Neuron (in vitro differentiated cells): ENCODE data around the gene USF1.
"Not testable (repeated sequence)": the region's sequence is repeated elsewhere in the genome, so short reads cannot be mapped to it uniquely, and the experiment has no call there.

Experiments
- H2AFZ ChIP-seq: one replicate; pipeline ENCODE4 v1.6.1; 2013; ENCODE audit warnings: low read depth, mild to moderate bottlenecking, inconsistent platforms, low read length, moderate library complexity
- H3K27me3 ChIP-seq: one replicate; pipeline ENCODE4 v1.6.1; 2013; ENCODE audit warnings: low read length; ENCODE audit not compliant: insufficient read depth
- H3K36me3 ChIP-seq: one replicate; pipeline ENCODE4 v1.6.1; 2013; ENCODE audit warnings: low read length; ENCODE audit not compliant: insufficient read depth
- H3K4me1 ChIP-seq: one replicate; pipeline ENCODE4 v1.6.1; 2013; ENCODE audit warnings: low read length; ENCODE audit not compliant: insufficient read depth
- H3K4me3 ChIP-seq: 2 replicates; pipeline ENCODE4 v1.5.1; 2013; ENCODE audit warnings: mild to moderate bottlenecking, low read length, moderate library complexity
- H3K9me3 ChIP-seq: one replicate; pipeline ENCODE4 v1.6.1; 2013; ENCODE audit warnings: low read length

USF1 gene

DNA sequence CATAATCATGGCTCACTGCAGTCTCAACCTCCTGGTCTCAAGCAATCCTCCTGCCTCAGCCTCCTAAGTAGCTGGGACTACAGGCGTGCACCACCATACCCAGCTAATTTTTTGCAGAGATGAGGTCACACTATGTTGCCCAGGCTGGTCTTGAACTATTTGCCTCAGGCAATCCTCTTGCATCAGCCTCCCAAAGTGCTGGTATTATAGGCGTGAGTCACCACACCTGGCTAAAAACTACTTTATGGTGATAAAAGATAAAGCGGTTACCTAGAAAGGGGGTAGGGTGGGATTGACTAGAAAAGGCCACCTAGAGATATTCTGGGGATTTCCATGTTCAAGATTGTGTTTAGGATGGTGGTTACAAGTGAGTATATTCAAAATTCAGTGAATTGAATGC, 12.0 kb downstream of the USF1 start:
- no peak overlapping the region for H3K4me3 ChIP-seq
- peaks cover 6% of the 10 kb centered on the region for H3K36me3 ChIP-seq
- H2AFZ ChIP-seq, result no peak overlapping the region
- H3K27me3 ChIP-seq, result peaks cover 3% of the 10 kb centered on the region
- no peaks in the 10 kb centered on the region for H3K9me3 ChIP-seq
- H3K4me1 ChIP-seq, result peaks cover 3% of the 10 kb centered on the region

DNA sequence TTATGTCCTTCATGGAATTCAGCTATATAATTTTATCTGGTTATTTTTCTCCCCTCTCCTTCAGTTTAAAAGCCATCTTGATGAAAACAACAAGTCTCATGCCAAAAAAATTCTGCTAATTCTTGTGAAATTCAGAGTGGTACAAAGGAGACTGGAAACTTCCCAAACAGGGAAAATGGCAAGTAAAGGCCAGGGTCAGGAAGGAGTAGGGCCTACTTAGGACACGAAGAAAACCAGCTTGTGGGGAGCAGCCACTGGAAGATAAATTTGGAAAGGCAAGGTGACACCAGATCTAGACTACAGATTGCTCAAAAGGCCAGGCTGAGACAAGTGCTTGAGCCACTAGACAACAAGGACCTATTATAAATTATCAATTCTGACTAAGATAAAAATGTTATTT, 13.4 kb downstream of the USF1 start:
- Histone ChIP-seq H3K36me3 (no peaks in the 10 kb centered on the region), H3K27me3 (peaks cover 3% of the 10 kb centered on the region), H3K4me1 (peaks cover 2% of the 10 kb centered on the region), H2AFZ (no peak overlapping the region), H3K9me3 (no peaks in the 10 kb centered on the region), H3K4me3 (no peak overlapping the region)

DNA sequence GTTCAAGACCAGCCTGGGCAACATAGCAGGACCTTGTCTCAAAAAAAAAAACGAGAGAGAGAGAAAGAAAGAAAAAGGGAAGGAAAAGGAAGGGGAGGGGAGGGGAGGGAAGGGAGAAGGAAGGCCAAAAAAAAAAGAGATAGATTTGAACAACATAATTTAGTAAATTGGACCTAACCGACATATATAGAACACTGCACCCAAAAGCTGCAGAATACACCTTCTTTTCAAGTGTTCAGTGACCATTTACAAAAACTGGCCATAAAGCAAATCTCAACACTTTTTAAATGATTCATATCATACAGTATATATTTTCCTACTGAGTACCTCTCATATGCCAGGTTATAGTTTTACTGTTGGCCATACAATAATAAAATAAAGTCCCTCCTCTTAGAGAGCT, 13.9 kb downstream of the USF1 start:
- Histone ChIP-seq H3K36me3 (no peaks in the 10 kb centered on the region), H3K4me1 (no peaks in the 10 kb centered on the region), H3K4me3 (no peak overlapping the region), H2AFZ (no peak overlapping the region), H3K9me3 (no peaks in the 10 kb centered on the region), H3K27me3 (peaks cover 3% of the 10 kb centered on the region)

DNA sequence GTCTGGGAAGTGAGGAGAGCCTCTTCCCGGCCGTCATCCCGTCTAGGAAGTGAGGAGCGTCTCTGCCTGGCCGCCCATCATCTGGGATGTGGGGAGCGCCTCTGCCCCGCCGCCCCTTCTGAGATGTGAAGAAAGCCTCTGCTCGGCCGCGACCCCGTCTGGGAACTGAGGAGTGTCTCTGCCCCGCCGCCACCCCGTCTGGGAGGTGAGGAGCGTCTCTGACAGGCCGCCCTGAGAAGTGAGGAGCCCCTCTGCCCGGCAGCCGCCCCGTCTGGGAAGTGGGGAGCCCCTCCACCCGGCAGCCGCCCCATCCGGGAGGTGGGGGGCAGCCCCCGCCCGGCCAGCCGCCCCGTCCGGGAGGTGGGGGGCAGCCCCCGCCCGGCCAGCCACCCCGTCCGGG, 16.3 kb downstream of the USF1 start:
- H3K27me3 ChIP-seq, H2AFZ ChIP-seq, H3K9me3 ChIP-seq, H3K36me3 ChIP-seq, H3K4me1 ChIP-seq, H3K4me3 ChIP-seq: not testable (repeated sequence)

GRCh38 chr1:161026954-161027353, 18.8 kb downstream of the USF1 start:
- H3K4me1 ChIP-seq, H2AFZ ChIP-seq, H3K27me3 ChIP-seq, H3K9me3 ChIP-seq, H3K36me3 ChIP-seq, H3K4me3 ChIP-seq: not testable (repeated sequence)

DNA sequence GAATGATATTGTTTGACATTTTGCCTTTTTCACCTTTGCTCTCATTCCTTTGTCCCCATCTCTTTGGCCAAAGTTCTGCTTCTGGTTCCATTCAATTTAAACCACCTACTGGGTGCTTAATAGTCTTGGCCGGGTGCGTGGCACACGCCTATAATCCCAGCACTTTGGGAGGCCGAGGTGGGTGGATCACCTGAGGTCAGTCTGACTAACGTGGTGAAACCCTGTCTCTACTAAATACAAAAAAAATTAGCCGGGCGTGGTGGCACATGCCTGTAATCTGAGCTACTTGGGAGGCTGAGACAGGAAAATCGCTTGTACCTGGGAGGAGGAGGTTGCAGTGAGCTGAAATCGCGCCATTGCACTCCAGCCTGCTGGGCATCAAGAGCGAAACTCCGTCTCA, 23.3 kb downstream of the USF1 start:
- H2AFZ ChIP-seq, H3K9me3 ChIP-seq, H3K4me3 ChIP-seq, H3K36me3 ChIP-seq: not testable (repeated sequence)
- Histone ChIP-seq H3K27me3 (peaks cover 35% of the 10 kb centered on the region), H3K4me1 (peaks cover 13% of the 10 kb centered on the region)

- no peaks in the 10 kb centered on the region for H3K9me3 ChIP-seq
- H3K4me1 ChIP-seq, result peaks cover 13% of the 10 kb centered on the region
- no peak overlapping the region for H3K4me3 ChIP-seq
- no peaks in the 10 kb centered on the region for H3K36me3 ChIP-seq
- H2AFZ ChIP-seq, result no peak overlapping the region
- peaks cover 35% of the 10 kb centered on the region for H3K27me3 ChIP-seq
Measured at GRCh38 chr1:161021970-161022353, 23.8 kb downstream of the USF1 start.

DNA sequence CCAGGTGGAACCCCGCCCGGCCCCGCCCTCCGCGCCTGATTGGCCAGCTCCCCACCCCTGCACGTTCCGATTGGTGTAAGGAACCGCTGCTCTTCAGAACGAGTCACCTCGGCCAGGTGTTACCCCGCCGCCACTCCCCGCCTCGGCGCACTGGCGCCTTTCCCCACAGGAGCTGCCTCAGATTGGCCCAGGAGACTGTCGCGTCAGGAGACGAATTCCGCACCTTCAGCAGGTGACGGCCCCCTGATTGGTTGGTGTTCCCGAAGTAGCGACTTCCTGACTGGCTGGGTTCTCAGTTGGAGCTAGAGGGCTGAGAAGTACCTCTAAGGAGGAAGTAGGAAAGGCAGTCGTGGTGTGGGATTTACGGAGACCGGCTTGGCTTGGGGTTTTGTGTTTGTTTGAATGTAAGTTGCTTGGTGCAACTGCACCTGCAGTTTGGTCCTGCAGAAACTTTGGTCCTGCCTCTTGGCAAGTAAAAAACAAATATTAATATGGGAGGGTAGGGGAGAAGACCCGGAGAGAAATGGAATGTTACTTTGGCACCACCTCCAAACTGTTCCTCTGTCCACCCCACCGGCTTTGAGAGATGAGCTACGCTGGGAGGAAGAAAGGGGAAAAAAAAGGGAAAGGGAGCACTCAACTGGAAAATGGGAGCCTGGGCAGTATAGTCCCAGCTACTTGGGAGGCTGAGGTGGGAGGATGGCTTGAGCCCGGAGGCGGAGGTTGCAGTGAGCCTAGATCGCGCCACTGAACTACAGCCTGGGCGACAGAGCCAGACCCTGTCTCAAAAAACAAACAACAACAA, 24.4 kb downstream of the USF1 start:
- peak overlapping the region; percentile 48 for H3K4me3 ChIP-seq
- H3K27me3 ChIP-seq, result peaks cover 35% of the 10 kb centered on the region
- no peaks in the 10 kb centered on the region for H3K9me3 ChIP-seq
- no peaks in the 10 kb centered on the region for H3K36me3 ChIP-seq
- H3K4me1 ChIP-seq, result peaks cover 13% of the 10 kb centered on the region
- H2AFZ ChIP-seq, result no peak overlapping the region

GRCh38 chr1:161020509-161021164, 25.1 kb downstream of the USF1 start, which contains the start of gene F11R:
F11R (minus strand) TSS chr1:161021152; CDS start chr1:161021073, 79 bp downstream.
- peaks cover 35% of the 10 kb centered on the region for H3K27me3 ChIP-seq
- peak within 1 kb of the TSS; percentile 7 for H2AFZ ChIP-seq
- H3K9me3 ChIP-seq, result no peaks in the 10 kb centered on the region
- peaks cover 13% of the 10 kb centered on the region for H3K4me1 ChIP-seq
- no peaks in the 10 kb centered on the region for H3K36me3 ChIP-seq
- peak within 1 kb of the TSS; percentile 48 for H3K4me3 ChIP-seq

- H3K9me3 ChIP-seq, result no peaks in the 10 kb centered on the region
- H2AFZ ChIP-seq, result peak overlapping the region; percentile 7
- peaks cover 13% of the 10 kb centered on the region for H3K4me1 ChIP-seq
- peak overlapping the region; percentile 48 for H3K4me3 ChIP-seq
- H3K36me3 ChIP-seq, result no peaks in the 10 kb centered on the region
- H3K27me3 ChIP-seq, result peaks cover 35% of the 10 kb centered on the region
Measured at GRCh38 chr1:161019751-161020495, 25.9 kb downstream of the USF1 start.

DNA sequence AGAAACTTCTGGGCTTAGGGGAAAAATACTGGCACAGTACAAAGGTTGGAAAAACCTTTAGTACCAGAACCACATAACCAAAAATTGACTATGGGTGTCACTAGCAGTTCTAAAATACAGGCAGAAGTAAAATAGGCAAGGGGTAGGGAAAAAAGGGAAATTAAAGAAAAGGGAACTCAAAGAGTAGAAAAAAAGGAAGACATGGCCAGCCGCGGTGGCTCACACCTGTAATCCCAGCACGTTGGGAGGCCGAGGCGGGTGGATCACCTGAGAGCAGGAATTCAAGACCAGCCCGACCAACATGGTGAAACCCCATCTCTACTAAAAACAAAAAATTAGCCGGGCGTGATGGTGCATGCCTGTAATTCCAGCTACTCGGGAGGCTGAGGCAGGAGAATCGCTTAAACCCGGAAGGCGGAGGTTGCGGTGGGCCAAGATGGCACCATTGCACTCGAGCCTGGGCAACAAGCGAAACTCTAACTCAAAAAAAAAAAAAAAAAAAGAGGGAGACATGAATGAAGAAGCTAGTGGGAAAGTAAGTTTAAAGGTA, 26.6 kb downstream of the USF1 start:
- H3K4me3 ChIP-seq, result peak overlapping the region; percentile 48
- not testable (repeated sequence) for H2AFZ ChIP-seq, H3K9me3 ChIP-seq, H3K36me3 ChIP-seq
- peaks cover 35% of the 10 kb centered on the region for H3K27me3 ChIP-seq
- H3K4me1 ChIP-seq, result peaks cover 13% of the 10 kb centered on the region

DNA sequence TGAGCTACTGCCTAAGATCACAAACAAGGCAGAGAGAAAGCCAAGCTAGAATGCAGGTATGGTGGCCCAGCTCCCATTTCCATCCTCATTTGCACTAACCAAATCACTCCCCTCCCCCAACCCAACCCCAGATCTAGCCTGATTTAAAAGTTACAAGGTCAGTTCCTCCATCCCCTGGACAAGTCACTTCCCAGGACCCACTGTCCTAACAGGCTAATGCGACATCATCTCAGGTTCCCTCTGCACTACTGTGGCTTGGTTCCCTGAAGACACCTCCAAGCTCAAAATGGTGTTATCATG, 27.2 kb downstream of the USF1 start:
- Histone ChIP-seq H3K4me3 (no peak overlapping the region), H3K9me3 (no peaks in the 10 kb centered on the region), H3K36me3 (no peaks in the 10 kb centered on the region), H3K27me3 (peaks cover 35% of the 10 kb centered on the region), H3K4me1 (peaks cover 13% of the 10 kb centered on the region), H2AFZ (no peak overlapping the region)
